Chondrocyte (in vitro differentiated cells): ENCODE results near the gene ASF1A. TPM values are rescaled to one million over a fixed set of nuclear protein-coding genes. Genes with fewer than 3 reads are reported as not detected.
A peak's percentile ranks its signal among the peaks of the same experiment; 100 is the strongest.

Experiments
- DNase-seq: peaks from one replicate; pipeline ENCODE4 v3.0.0; 2021; ENCODE audit warnings: mixed read lengths, low spot score
- H3K27ac Mint-ChIP-seq: one replicate; pipeline ENCODE4 v1.8.0; 2021; ENCODE audit warnings: mild to moderate bottlenecking, moderate library complexity, mixed read lengths; ENCODE audit not compliant: unreplicated experiment
- H3K27me3 Mint-ChIP-seq: 2 replicates; pipeline ENCODE4 v1.8.0; 2021; ENCODE audit warnings: low read depth, mixed read lengths
- H3K36me3 Mint-ChIP-seq: 2 replicates; pipeline ENCODE4 v1.8.0; 2021; ENCODE audit warnings: low read depth, mixed read lengths
- H3K4me1 Mint-ChIP-seq: 2 replicates; pipeline ENCODE4 v1.8.0; 2021; ENCODE audit warnings: low read depth, mild to moderate bottlenecking, mixed read lengths
- H3K4me3 Mint-ChIP-seq: one replicate; pipeline ENCODE4 v1.8.0; 2021; ENCODE audit warnings: mild to moderate bottlenecking, moderate library complexity, mixed read lengths; ENCODE audit not compliant: unreplicated experiment
- H3K9me3 Mint-ChIP-seq: 2 replicates; pipeline ENCODE4 v1.8.0; 2021; ENCODE audit warnings: low read depth, mixed read lengths
- CTCF ChIP-seq: fragments of 200-600 bp; sonication (generic); IDR thresholded peaks from 2 replicates; pipeline ENCODE4 v1.5.0; 2021; ENCODE audit warnings: antibody characterized with exemption, mild to moderate bottlenecking, moderate library complexity
- total RNA-seq: library from RNA; stranded (reverse); gene quantifications from 3 replicates; pipeline ENCODE4 v1.2.1, GENCODE V29; 2021

ASF1A gene
- total RNA-seq, 1 donor from 2014 or later = 18.7 TPM

- Mint-ChIP-seq H3K27ac (peak overlapping the region; percentile 80), H3K36me3 (peaks cover 30% of the 10 kb centered on the region), H3K4me3 (no peak overlapping the region), H3K4me1 (peaks cover 63% of the 10 kb centered on the region), H3K27me3 (no peaks in the 10 kb centered on the region), H3K9me3 (no peaks in the 10 kb centered on the region)
- DNase-seq = no peak
- no peak for TF ChIP-seq CTCF
These were observed 9.2 kb downstream of the ASF1A start for GRCh38 chr6:118903138-118903537.

- TF ChIP-seq CTCF = no peak
- H3K36me3 Mint-ChIP-seq = peaks cover 29% of the 10 kb centered on the region
- H3K4me3 Mint-ChIP-seq = no peak overlapping the region
- no peaks in the 10 kb centered on the region for H3K27me3 Mint-ChIP-seq
- no peak for DNase-seq
- H3K27ac Mint-ChIP-seq = peak overlapping the region; percentile 80
- H3K4me1 Mint-ChIP-seq = peaks cover 62% of the 10 kb centered on the region
- H3K9me3 Mint-ChIP-seq = no peaks in the 10 kb centered on the region
These were observed 9.7 kb downstream of the ASF1A start for GRCh38 chr6:118903691-118904090.

GRCh38 chr6:118905084-118905483 lies 11.1 kb downstream of the ASF1A start:
- Mint-ChIP-seq H3K4me3 (no peak overlapping the region), H3K9me3 (no peaks in the 10 kb centered on the region), H3K36me3 (peaks cover 26% of the 10 kb centered on the region), H3K27ac (no peak overlapping the region), H3K27me3 (no peaks in the 10 kb centered on the region), H3K4me1 (peaks cover 54% of the 10 kb centered on the region)
- TF ChIP-seq CTCF = no peak
- DNase-seq = no peak

GRCh38 chr6:118905851-118906250 lies 11.9 kb downstream of the ASF1A start:
- Mint-ChIP-seq H3K36me3 (peaks cover 31% of the 10 kb centered on the region), H3K27me3 (no peaks in the 10 kb centered on the region), H3K4me1 (peaks cover 48% of the 10 kb centered on the region), H3K9me3 (no peaks in the 10 kb centered on the region), H3K4me3 (no peak overlapping the region), H3K27ac (no peak overlapping the region)
- no peak for DNase-seq
- no peak for TF ChIP-seq CTCF

- Mint-ChIP-seq H3K4me3 (no peak overlapping the region), H3K27me3 (no peaks in the 10 kb centered on the region), H3K9me3 (no peaks in the 10 kb centered on the region), H3K4me1 (peaks cover 22% of the 10 kb centered on the region), H3K36me3 (peaks cover 38% of the 10 kb centered on the region), H3K27ac (no peak overlapping the region)
- TF ChIP-seq CTCF = no peak
- DNase-seq = no peak
These were observed 14.5 kb downstream of the ASF1A start for GRCh38 chr6:118908441-118908840.
